HG03103 (cell line): ENCODE data around the gene SPACDR.

Experiments
- ATAC-seq: cut with Tn5 transposase; IDR thresholded peaks from one replicate; pipeline ENCODE4 v1.9.1; 2021; ENCODE audit warnings: low read depth; ENCODE audit not compliant: unreplicated experiment

SPACDR gene

GRCh38 chr7:100486111-100486636 is 22.1 kb upstream of the SPACDR start:
- no peak for ATAC-seq

- ATAC-seq = no peak
Observed at GRCh38 chr7:100485471-100485876, 21.4 kb upstream of the SPACDR start.

GRCh38 chr7:100484673-100485045 is 20.6 kb upstream of the SPACDR start:
- no peak for ATAC-seq

GRCh38 chr7:100483722-100484672 is 19.9 kb upstream of the SPACDR start, which contains the start of gene NYAP1:
Gene NYAP1, plus strand, starts transcription at chr7:100483927. Its CDS starts 1,385 bp downstream, at chr7:100485312.
- ATAC-seq = no peak

GRCh38 chr7:100483090-100483721 is 19.1 kb upstream of the SPACDR start:
- no peak for ATAC-seq

- ATAC-seq = no peak
Observed at GRCh38 chr7:100482728-100483089, 18.6 kb upstream of the SPACDR start.

- no peak for ATAC-seq
Observed at GRCh38 chr7:100481466-100481865, 17.4 kb upstream of the SPACDR start.

- peak; percentile 51 for ATAC-seq
Observed at GRCh38 chr7:100478958-100479660, 15.0 kb upstream of the SPACDR start, which contains the start of gene TSC22D4. Gene TSC22D4, minus strand, starts transcription at chr7:100479214. Its CDS starts 1,176 bp downstream, at chr7:100478038.

- no peak for ATAC-seq
Observed at GRCh38 chr7:100477871-100478267, 13.8 kb upstream of the SPACDR start.

GRCh38 chr7:100476903-100477870 is 13.1 kb upstream of the SPACDR start:
- ATAC-seq = no peak

- no peak for ATAC-seq
Observed at GRCh38 chr7:100476101-100476780, 12.2 kb upstream of the SPACDR start.

GRCh38 chr7:100475549-100475948 is 11.5 kb upstream of the SPACDR start:
- no peak for ATAC-seq

GRCh38 chr7:100472854-100473499 is 8.9 kb upstream of the SPACDR start:
- ATAC-seq = no peak

GRCh38 chr7:100472121-100472851 is 8.2 kb upstream of the SPACDR start:
- ATAC-seq = no peak

GRCh38 chr7:100471021-100471420 is 7.0 kb upstream of the SPACDR start:
- no peak for ATAC-seq

GRCh38 chr7:100469227-100470044 is 5.4 kb upstream of the SPACDR start:
- ATAC-seq = no peak
